H1 (cell line): ENCODE data around the gene AMZ1. TPM values are rescaled to one million over a fixed set of nuclear protein-coding genes. Genes with fewer than 3 reads are reported as not detected.
A peak's percentile ranks its signal among the peaks of the same experiment; 100 is the strongest.

Source experiments
- CTCF ChIA-PET: fragments of 300-600 bp; sonication (Branson Sonifier 250); formaldehyde crosslinking; loops from one replicate; lab custom pipeline; 2021; ENCODE audit not compliant: partially characterized antibody; lab: Charles Lee
- POLR2A ChIA-PET: fragments of 300-600 bp; sonication (Branson Sonifier 250); formaldehyde crosslinking; loops from one replicate; lab custom pipeline; 2021; ENCODE audit warnings: inconsistent platforms; ENCODE audit not compliant: partially characterized antibody; lab: Charles Lee
- DNase-seq, 2 experiments: peaks; one replicate each; pipeline versions ENCODE4 v3.0.0 to v3.0.0-alpha.2; 2010 to 2022; ENCODE audit warnings: low spot score in 2 of 2, low read depth in 1 of 2, mixed read lengths in 1 of 2
- FAIRE-seq: peaks from 2 replicates; lab custom pipeline; 2011; peaks lifted over from hg19 to GRCh38; lab: Jason Lieb, UNC
- H2AFZ ChIP-seq: 2 replicates; pipeline ENCODE4 v1.8.1; 2012; ENCODE audit warnings: low read length, inconsistent platforms
- H2AK5ac ChIP-seq: 2 replicates; pipeline ENCODE4 v1.6.1; 2013; ENCODE audit warnings: low read depth, low read length
- H2BK120ac ChIP-seq: replicated peaks from 2 replicates; pipeline ENCODE3; 2013; ENCODE audit warnings: low read depth, low read length, inconsistent platforms
- H2BK12ac ChIP-seq: 2 replicates; pipeline ENCODE4 v1.6.1; 2013; ENCODE audit warnings: low read depth, low read length
- H2BK15ac ChIP-seq: 2 replicates; pipeline ENCODE4 v1.6.1; 2013; ENCODE audit warnings: low read length
- H2BK20ac ChIP-seq: 2 replicates; pipeline ENCODE4 v1.6.1; 2013; ENCODE audit warnings: low read length
- H2BK5ac ChIP-seq: 2 replicates; pipeline ENCODE4 v1.6.1; 2013; ENCODE audit warnings: low read depth, low read length
- H3K14ac ChIP-seq: 2 replicates; pipeline ENCODE4 v1.6.1; 2013; ENCODE audit warnings: inconsistent platforms; ENCODE audit not compliant: insufficient read length
- H3K18ac ChIP-seq: 2 replicates; pipeline ENCODE4 v1.6.1; 2013; ENCODE audit warnings: low read length; ENCODE audit errors: extremely low read depth
- H3K23ac ChIP-seq: 2 replicates; pipeline ENCODE4 v1.6.1; 2013; ENCODE audit warnings: inconsistent platforms; ENCODE audit not compliant: insufficient read length
- H3K23me2 ChIP-seq: 2 replicates; pipeline ENCODE4 v1.6.1; 2013; ENCODE audit warnings: low read depth, low read length
- H3K27ac ChIP-seq: 2 replicates; pipeline ENCODE4 v1.6.1; 2011; ENCODE audit warnings: low read depth, low read length, inconsistent platforms
- H3K27me3 ChIP-seq, 4 experiments: replicated peaks in 1 of 4; 1 replicate in 1 of 4; 2 replicates in 3 of 4; pipeline versions ENCODE4 v1.6.1 to v1.8.1; 2011 to 2013; ENCODE audit warnings: low read length in 3 of 4, mild to moderate bottlenecking in 3 of 4, inconsistent platforms in 2 of 4, mixed read lengths in 2 of 4, moderate library complexity in 1 of 4; ENCODE audit not compliant: control insufficient read depth in 3 of 4, insufficient read depth in 3 of 4; ENCODE audit errors: extremely low read depth in 1 of 4
- H3K36me3 ChIP-seq, 4 experiments: 2 replicates each; pipeline versions ENCODE4 v1.6.1 to v1.8.1; 2011 to 2013; ENCODE audit warnings: mild to moderate bottlenecking in 4 of 4, low read length in 3 of 4, moderate library complexity in 2 of 4, control low read depth in 1 of 4, inconsistent platforms in 1 of 4; ENCODE audit not compliant: insufficient read depth in 4 of 4, control insufficient read depth in 2 of 4
- H3K4ac ChIP-seq: replicated peaks from 2 replicates; pipeline ENCODE3; 2013; ENCODE audit warnings: low read length, low read depth, mixed read lengths, inconsistent platforms; ENCODE audit not compliant: insufficient read length
- H3K4me1 ChIP-seq, 4 experiments: replicated peaks in 1 of 4; 1 replicate in 1 of 4; 2 replicates in 3 of 4; pipeline versions ENCODE4 v1.6.1 to v1.8.1; 2011 to 2013; ENCODE audit warnings: low read length in 3 of 4, inconsistent platforms in 2 of 4, mixed read lengths in 1 of 4; ENCODE audit not compliant: insufficient read depth in 4 of 4, control insufficient read depth in 3 of 4
- H3K4me2 ChIP-seq, 2 experiments: 2 replicates each; pipeline versions ENCODE4 v1.6.1 to v1.8.1; 2011 to 2013; ENCODE audit warnings: low read depth in 2 of 2, low read length in 2 of 2, control low read depth in 1 of 2, inconsistent platforms in 1 of 2, mild to moderate bottlenecking in 1 of 2; ENCODE audit not compliant: insufficient read depth in 1 of 2
- H3K4me3 ChIP-seq, 4 experiments: fragments of 200-600, 300-600 bp in 1 of 4; sonication (generic), shearing (Covaris generic), sonication (Bioruptor Twin) in 1 of 4; 2 replicates each; pipeline versions ENCODE4 v1.5.1 to v1.8.1; 2011 to 2016; ENCODE audit warnings: low read length in 4 of 4, low read depth in 3 of 4, control low read depth in 2 of 4, inconsistent platforms in 2 of 4, mild to moderate bottlenecking in 2 of 4, mixed read lengths in 1 of 4, moderate library complexity in 1 of 4; ENCODE audit not compliant: insufficient read depth in 2 of 4; ENCODE audit errors: extremely low read depth in 1 of 4
- H3K56ac ChIP-seq: replicated peaks from 2 replicates; pipeline ENCODE3; 2013; ENCODE audit warnings: low read depth, mild to moderate bottlenecking, mixed read lengths, low read length, inconsistent platforms; ENCODE audit not compliant: insufficient read length
- H3K79me1 ChIP-seq: 2 replicates; pipeline ENCODE4 v1.6.1; 2013; ENCODE audit warnings: low read depth, low read length, control low read depth
- H3K79me2 ChIP-seq, 2 experiments: 2 replicates each; pipeline versions ENCODE4 v1.6.1 to v1.8.1; 2012 to 2013; ENCODE audit warnings: low read length in 2 of 2, mild to moderate bottlenecking in 2 of 2, inconsistent platforms in 1 of 2; ENCODE audit not compliant: insufficient read depth in 2 of 2, control insufficient read depth in 1 of 2
- H3K9ac ChIP-seq, 4 experiments: replicated peaks in 1 of 4; 1 replicate in 1 of 4; 2 replicates in 3 of 4; pipeline versions ENCODE4 v1.6.1 to v1.8.1; 2011 to 2013; ENCODE audit warnings: low read depth in 3 of 4, low read length in 3 of 4, control low read depth in 2 of 4, mild to moderate bottlenecking in 2 of 4, moderate library complexity in 2 of 4, inconsistent platforms in 1 of 4; ENCODE audit errors: extremely low read depth in 1 of 4
- H3K9me3 ChIP-seq, 2 experiments: 2 replicates each; pipeline versions ENCODE4 v1.6.1 to v1.8.1; 2012 to 2013; ENCODE audit warnings: mild to moderate bottlenecking in 2 of 2, moderate library complexity in 2 of 2, control low read depth in 1 of 2, inconsistent platforms in 1 of 2, low read depth in 1 of 2, low read length in 1 of 2, mixed read lengths in 1 of 2; ENCODE audit not compliant: insufficient read depth in 2 of 2
- H4K20me1 ChIP-seq, 2 experiments: replicated peaks in 1 of 2; 2 replicates each; pipeline versions ENCODE3 to v1.8.1; 2011 to 2013; ENCODE audit warnings: inconsistent platforms in 2 of 2, low read length in 2 of 2, mild to moderate bottlenecking in 1 of 2; ENCODE audit not compliant: insufficient read depth in 2 of 2, control insufficient read depth in 1 of 2
- H4K5ac ChIP-seq: 2 replicates; pipeline ENCODE4 v1.6.1; 2013; ENCODE audit warnings: low read length, low read depth, mixed read lengths, inconsistent platforms; ENCODE audit not compliant: insufficient read length
- H4K8ac ChIP-seq: 2 replicates; pipeline ENCODE4 v1.8.0; 2013; ENCODE audit warnings: mild to moderate bottlenecking, moderate library complexity, low read length, inconsistent platforms; ENCODE audit not compliant: insufficient read depth; ENCODE audit errors: extremely low read depth
- H4K91ac ChIP-seq: replicated peaks from 2 replicates; pipeline ENCODE3; 2013; ENCODE audit warnings: low read length, mixed read lengths, inconsistent platforms; ENCODE audit not compliant: insufficient read length
- GABPA ChIP-seq: IDR thresholded peaks from 2 replicates; pipeline ENCODE4 v1.6.1; 2011; ENCODE audit warnings: mild to moderate bottlenecking, low read length, moderate library complexity, borderline replicate concordance; ENCODE audit not compliant: insufficient read depth
- TCF12 ChIP-seq: IDR thresholded peaks from 2 replicates; pipeline ENCODE4 v1.6.1; 2011; ENCODE audit warnings: low read depth, mild to moderate bottlenecking, low read length
- WGBS, 2 experiments: shearing (Covaris generic) in 1 of 2; methylation state at CpG; one replicate each; pipeline versions ENCODE4 v1.1.6 to v1.1.7; 2013 to 2015; ENCODE audit warnings: low lambda C conversion rate in 2 of 2, mixed read lengths in 2 of 2, inconsistent platforms in 1 of 2, low coverage in 1 of 2, missing lambda C conversion rate in 1 of 2; ENCODE audit not compliant: insufficient replicate concordance in 2 of 2, insufficient coverage in 1 of 2, insufficient read length in 1 of 2; ENCODE audit errors: extremely low coverage in 1 of 2, missing lambda C conversion rate in 1 of 2; 5-methylcytosine and 5-hydroxymethylcytosine counted together
- polyA plus RNA-seq, 7 experiments: library from polyadenylated mRNA; depleted of rRNA in 3 of 7; stranded (reverse) in 5 of 7; unstranded in 2 of 7; fragments of >200 nt in 5 of 7; fragments of 200-250 nt in 2 of 7; gene quantifications; 1 replicate in 5 of 7; 2 replicates in 1 of 7; 4 replicates in 1 of 7; pipeline versions ENCODE4 v1.2.1 to v1.2.3, GENCODE V29; 2011 to 2013; ENCODE audit warnings: missing spikeins in 2 of 7, mixed read lengths in 2 of 7
- total RNA-seq: library from RNA; stranded (reverse); fragmentation: NEBNext Ultra II Directional; extraction: Animal tissue kit (Norgen Biotek cat#: 25700); gene quantifications from 2 replicates; pipeline ENCODE4 v1.2.1, GENCODE V29; 2021

The AMZ1 gene
- total and polyA plus RNA-seq, 2 of the 8 experiments (the other 6 are each of a cell fraction or from before 2014, with no cell fraction given) = 0.59 to 1.4 TPM

DNA sequence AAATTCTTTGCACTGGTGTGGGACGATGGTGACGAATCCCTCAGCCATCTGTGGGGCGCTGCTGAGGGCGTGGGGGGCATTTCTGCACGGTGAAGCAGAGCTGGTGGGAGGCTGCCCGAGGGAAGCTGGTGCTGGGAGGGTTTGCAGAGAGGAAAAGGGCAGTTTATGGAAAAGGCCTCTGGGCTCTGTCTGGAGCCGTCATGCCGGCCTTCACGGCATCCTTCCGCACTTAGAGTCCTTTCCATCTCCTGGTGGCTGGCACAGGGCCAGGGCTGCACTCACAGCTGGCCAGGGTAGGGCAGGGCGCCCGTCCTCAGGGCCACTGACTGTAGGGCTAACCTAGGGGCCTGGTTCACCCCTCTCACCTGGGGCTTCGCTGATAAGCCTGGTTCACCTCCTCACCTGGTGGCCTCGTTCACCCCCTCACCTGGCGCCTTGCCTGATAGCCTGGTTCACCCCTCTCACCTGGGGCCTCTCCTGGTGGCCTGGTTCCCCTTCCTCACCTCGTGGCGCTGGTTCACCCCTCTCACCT lies 598 bp upstream of the AMZ1 start:
- no peaks in the 10 kb centered on the region for H3K79me2 ChIP-seq
- 83% methylated on average over 15 of the region's 17 CpGs; no CpG with 5 or more reads in 1 of the 2 experiments for WGBS, 2 experiments
- no peak for FAIRE-seq
- TF ChIP-seq TCF12 (no peak), GABPA (0 out of 2 replicates have a peak, but pooled peaks have one; percentile 21)
- H3K14ac ChIP-seq = no peak overlapping the region
- H2AFZ ChIP-seq = no peak overlapping the region
- H3K56ac ChIP-seq = no peak overlapping the region
- ChIA-PET POLR2A (no interaction called here), CTCF (interaction anchor here (0.7 to 7.6 kb wide), 5 partner anchors 16 to 827 kb away, joined by 3 to 92 read pairs (median 5); no protein-coding TSS in a partner anchor)
- H4K20me1 ChIP-seq = no peaks in the 10 kb centered on the region
- no peaks in the 10 kb centered on the region; a peak in 1 of 8 replicates for H3K36me3 ChIP-seq
- no peak overlapping the region for H2AK5ac ChIP-seq
- peaks cover 7 to 34% (median 30%) of the 10 kb centered on the region in 4 experiments for H3K27me3 ChIP-seq
- H3K79me1 ChIP-seq = peaks cover 3% of the 10 kb centered on the region; the same call in 1 of the 2 replicates
- no peak overlapping the region for H3K23ac ChIP-seq
- peaks cover 3% of the 10 kb centered on the region; the same call in 1 of the 2 replicates for H3K23me2 ChIP-seq
- H3K4me2 ChIP-seq = peak overlapping the region; percentile 64 to 85
- no peak overlapping the region for H3K27ac ChIP-seq
- no peak overlapping the region for H2BK120ac ChIP-seq
- H2BK12ac ChIP-seq = no peak overlapping the region
- no peak overlapping the region for H4K5ac ChIP-seq
- no peak overlapping the region for H2BK20ac ChIP-seq
- no peak overlapping the region for H3K4ac ChIP-seq
- H3K4me1 ChIP-seq = peaks cover 0 to 11% (median 8%) of the 10 kb centered on the region in 4 experiments; a peak in 5 of 7 replicates
- H4K91ac ChIP-seq = no peak overlapping the region
- peak overlapping the region in 3 of 4 experiments; percentile 19 to 63 (median 23); a peak in 4 of 8 replicates for H3K4me3 ChIP-seq
- no peak overlapping the region for H3K18ac ChIP-seq
- H3K9ac ChIP-seq = no peak overlapping the region
- DNase-seq = peak in 1 of 2 experiments; percentile 55
- no peaks in the 10 kb centered on the region; a peak in 1 of 4 replicates for H3K9me3 ChIP-seq
- 0 out of 2 replicates have a peak overlapping the region, but pooled peaks have one; percentile 29 for H2BK15ac ChIP-seq
- 0 out of 2 replicates have a peak overlapping the region, but pooled peaks have one; percentile 14 for H4K8ac ChIP-seq
- H2BK5ac ChIP-seq = no peak overlapping the region
